GM21526 (cell line): ENCODE results near the gene CD101.
"Not testable (repeated sequence)": the region's sequence is repeated elsewhere in the genome, so short reads cannot be mapped to it uniquely, and the experiment has no call there.

Experiments
- ATAC-seq: cut with Tn5 transposase; IDR thresholded peaks from one replicate; pipeline ENCODE4 v1.9.1; 2021; ENCODE audit warnings: moderate library complexity; ENCODE audit not compliant: unreplicated experiment, low FRiP score

The CD101 gene

DNA sequence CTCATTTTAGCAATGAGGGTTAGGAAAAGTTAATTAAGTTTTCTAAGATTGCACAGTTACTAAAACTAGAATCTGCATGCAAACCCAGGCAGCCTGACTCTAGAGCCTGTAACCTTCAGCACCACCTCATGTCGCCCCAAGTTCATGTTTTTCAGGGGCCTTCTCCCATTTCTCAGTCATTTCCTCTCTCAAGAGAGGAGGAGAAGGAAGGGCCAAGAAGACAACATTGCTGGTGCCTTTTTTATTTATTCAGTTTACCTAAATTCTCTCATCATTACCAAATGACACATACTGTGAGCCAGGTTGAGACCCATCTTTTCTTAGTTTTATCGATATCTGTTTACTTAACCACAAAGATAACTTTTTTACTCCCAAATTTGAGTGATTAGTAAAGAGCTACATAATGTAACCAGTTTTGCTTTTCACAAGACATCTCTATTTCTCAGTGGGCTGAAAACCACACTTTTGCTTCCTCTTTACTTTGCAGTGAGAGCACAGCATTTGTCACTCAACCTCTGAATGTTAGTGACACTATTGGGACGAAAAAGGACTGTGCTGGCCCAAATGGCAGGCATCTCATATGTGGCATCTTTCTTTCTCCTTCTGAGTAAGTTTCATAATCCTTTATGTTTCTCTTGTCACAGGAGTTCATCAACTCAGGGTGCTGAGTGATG is at the start of gene CD101:
Gene CD101, plus strand, starts transcription at position 507 of the 674 bp plus-strand sequence. Its CDS starts 58 bp downstream, at position 565.
- peak; percentile 89 for ATAC-seq

DNA sequence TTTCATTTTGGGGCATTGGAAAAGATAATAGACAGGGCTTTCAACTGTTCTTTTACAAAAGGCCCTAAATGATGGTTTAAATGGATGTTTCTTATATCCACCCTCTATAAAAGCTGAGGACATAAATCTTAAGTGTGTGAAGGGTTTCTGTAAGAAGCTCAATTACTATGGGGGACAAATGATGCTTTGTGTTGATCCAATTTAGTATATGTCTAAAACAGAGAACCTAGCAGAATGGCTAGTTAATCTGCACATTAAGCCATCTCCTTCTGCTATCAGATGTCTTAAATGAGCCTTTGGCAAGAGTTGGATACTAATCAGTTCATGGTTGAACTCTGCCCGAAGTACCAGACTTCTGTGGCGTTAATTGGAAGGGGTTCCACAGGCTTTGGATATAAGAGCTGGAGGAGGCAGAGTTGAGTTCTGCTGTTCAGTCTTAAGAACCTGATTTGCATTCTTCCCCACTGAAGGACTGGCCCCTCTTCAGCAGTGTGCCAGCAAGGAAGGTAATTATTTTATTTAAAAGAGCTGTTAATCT is 48.8 kb upstream of the CD101 start:
- ATAC-seq: no peak

- no peak for ATAC-seq
Observed at GRCh38 chr1:116954440-116954839, 47.1 kb upstream of the CD101 start.

DNA sequence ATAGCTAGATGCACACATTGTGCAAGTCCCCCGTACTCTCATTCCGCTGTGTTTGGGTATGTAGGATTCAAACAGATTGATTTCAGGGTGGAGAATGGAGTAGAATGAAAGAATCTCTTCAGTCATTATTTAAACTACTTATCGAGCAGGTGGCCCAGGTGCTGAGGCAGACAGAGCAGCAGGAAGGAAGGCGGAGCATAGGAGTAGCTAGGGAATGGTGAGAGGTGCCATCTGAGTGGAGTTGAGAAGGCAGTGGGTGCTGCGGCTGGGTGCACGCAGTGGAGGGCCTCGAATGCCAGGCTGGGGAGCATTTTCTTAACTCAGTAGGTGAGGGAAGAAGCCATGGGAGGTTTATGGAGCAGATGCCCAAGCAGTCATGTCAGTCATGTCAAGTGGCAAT is 45.2 kb upstream of the CD101 start:
- ATAC-seq: no peak

- ATAC-seq: no peak
Observed at GRCh38 chr1:116957646-116958045, 43.9 kb upstream of the CD101 start.

- no peak for ATAC-seq
Observed at GRCh38 chr1:116958110-116958509, 43.5 kb upstream of the CD101 start.

DNA sequence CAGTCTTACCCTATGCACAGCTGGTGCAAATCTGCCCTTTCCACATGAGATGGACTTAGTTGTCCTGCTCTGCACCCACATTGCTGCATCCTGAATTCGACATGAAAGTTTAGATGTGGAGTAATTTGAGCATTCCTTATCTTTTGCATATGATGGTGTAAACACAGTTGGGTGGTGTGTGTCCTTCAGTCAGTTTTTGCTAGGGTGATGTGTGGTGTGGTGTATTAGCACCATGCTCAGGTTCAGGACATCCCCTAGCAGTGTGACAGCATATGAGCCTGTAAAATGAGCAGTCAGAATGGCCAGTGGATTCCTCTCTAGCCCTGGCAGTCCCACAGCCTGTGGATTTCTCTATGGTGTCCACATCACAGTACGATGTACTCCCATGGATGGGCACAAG is 42.6 kb upstream of the CD101 start:
- ATAC-seq: no peak

DNA sequence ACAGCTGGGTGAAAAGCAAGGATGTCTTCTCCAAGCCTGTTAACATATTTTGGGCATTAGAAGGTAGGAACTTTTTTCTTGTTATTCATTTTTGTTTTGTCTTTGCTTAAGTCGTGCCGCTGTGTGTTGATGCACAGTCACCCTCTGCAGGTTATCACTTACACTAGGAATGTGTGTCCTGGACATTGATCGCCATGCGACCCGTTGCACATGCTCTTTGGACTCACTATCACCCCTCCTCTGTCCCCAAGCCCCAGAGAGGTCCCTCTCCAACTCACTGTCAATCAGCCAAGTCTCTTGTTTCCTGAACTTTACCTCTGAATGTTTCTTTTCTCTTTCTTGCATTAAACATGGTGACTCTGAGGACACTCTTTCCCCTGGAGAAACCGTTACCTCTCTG is 40.0 kb upstream of the CD101 start:
- no peak for ATAC-seq

DNA sequence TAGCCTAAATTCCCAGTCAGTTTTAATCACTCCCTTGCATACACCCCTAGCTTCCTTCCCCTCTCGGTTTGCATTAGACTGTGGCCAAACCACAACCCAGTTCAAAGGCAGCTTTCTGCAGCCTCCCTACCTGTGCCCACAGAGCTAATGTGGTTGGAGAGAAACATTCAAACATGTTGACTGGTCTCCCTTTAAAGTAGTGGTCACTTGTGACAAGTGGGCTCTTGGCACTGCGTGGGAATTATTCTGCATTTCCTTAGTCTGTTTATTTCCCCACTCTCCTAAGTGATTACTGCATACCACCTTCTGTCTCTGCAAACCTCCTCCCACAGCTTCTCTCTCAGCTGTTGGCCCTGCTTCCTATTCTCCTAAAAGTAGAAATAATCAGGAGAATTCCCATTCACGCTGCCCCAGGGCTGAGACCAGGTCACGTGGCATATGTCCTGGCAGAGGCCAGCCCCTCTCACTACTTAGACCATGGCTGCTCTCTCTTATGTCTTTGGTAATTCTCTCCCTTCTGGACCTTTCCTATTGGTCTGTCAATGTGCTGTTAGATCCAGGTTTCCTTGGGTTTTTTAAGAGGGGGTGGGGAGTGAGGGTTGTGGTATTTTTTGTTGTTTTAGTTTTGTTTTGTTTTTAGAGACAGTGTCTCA is 38.4 kb upstream of the CD101 start:
- no peak for ATAC-seq

DNA sequence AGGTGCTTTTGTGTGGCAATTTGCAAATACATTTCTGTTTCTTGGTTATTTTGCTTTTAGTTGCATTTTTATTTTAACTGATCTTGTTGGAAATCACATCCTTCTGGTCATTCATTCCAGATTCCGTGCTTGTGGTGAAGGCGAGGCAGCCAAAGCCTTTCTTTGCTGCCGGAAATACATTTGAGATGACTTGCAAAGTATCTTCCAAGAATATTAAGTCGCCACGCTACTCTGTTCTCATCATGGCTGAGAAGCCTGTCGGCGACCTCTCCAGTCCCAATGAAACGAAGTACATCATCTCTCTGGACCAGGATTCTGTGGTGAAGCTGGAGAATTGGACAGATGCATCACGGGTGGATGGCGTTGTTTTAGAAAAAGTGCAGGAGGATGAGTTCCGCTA is 34.8 kb upstream of the CD101 start:
- ATAC-seq: no peak

- ATAC-seq: no peak
Observed at GRCh38 chr1:116968724-116969123, 32.8 kb upstream of the CD101 start.

DNA sequence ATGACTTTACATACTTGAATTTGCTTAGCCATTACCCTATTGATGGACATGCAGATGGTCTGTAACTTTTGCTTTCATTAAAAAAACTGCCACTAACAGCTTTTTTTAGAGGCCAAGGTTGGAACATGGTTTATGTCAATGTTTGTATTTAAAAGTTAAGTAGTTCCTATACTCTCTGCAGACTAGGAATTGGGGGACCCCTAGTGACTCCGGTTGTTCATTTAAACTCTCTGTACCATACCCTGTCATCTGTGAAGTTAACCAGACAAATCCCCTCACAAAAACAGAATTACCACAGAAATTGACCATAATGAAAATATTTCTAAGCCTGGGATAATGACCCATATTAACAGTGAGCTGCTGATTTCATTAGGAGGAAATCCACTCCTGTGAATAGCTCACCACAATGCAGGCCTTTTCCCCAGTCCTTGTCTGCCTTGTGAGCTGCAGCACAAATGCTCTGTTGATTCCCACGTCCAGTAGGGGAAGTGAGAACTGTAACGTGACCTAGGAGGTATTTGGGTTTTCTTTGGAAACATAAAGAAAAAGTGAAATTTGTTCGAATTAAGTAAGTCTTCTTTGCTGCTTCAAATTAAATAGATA is 30.2 kb upstream of the CD101 start:
- ATAC-seq: no peak

- ATAC-seq: no peak
Observed at GRCh38 chr1:116971965-116972673, 29.4 kb upstream of the CD101 start.

DNA sequence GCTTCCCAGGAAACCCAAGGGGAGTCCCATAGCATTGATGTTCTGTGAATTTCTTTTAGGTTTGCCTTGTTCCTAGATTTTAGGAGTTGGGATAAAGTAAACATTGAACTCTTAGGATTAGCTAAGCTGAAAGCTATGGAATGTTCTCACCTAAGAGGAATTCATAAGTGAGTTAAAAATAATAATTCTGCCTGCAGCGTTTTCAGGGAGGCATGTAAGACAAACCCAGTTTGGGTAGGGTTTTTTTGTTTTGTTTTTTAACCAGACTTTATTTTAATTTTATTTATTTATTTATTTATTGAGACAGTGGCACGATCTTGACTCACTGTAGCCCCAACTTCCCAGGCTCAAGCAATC is 28.9 kb upstream of the CD101 start:
- ATAC-seq: no peak

DNA sequence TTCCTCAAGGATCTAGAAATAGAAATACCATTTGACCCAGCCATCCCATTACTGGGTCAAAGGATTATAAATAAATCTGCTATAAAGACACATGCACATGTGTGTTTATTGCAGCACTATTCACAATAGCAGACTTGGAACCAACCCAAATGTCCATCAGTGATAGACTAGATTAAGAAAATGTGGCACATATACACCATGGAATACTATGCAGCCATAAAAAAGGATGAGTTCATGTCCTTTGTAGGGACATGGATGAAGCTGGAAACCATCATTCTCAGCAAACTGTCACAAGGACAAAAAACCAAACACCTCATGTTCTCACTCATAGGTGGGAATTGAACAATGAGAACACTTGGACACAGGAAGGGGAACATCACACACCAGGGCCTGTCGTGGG is 21.3 kb upstream of the CD101 start:
- ATAC-seq: not testable (repeated sequence)

DNA sequence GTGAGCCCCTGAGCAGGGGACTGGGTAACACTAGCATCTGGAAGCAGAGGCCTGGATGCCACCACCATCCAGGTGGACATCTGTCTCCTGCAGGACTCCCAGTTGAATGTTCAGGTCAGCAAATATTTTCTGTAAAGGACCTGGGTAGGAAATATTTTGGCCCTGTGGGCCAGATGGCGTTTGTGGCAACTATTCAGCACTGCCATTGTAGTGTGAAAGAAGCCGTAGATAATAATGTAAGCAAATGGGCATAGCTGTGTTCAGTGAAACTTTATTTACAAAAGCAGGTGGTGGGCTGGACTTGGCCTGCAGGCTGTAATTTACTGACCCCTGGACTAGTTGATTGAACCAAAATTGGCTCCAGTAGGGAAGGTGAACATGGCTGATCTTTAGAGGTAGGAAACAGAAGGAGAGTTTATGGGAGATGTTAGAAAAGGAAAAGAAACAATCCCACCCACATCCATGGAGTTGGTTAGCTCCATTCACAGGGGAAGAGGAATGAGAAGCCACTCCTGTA is 20.0 kb upstream of the CD101 start:
- no peak for ATAC-seq

GRCh38 chr1:116982319-116983004 is 19.1 kb upstream of the CD101 start:
- no peak for ATAC-seq

DNA sequence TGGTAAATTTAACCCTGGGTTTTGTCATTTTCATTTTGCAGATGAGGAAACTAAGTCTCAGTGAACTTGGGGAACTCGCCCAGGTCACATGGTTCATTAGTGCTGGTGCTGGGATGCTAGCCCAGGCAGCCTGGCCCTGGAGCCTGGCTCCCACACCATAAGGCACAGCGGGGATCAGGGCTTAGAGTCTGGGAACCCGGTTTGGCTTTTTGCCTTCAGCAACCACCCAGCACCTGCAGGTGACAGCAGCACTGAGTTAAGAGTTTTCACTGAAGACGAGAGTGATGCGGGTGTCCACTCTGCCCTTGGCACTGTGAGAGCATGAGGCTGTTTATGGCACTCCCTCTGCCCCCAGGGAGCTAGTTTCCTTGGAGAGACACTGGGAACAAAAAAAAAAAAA is 18.4 kb upstream of the CD101 start:
- no peak for ATAC-seq

- no peak for ATAC-seq
Observed at GRCh38 chr1:116983678-116984077, 17.9 kb upstream of the CD101 start.

- no peak for ATAC-seq
Observed at GRCh38 chr1:116984406-116985160, 17.0 kb upstream of the CD101 start.
